HepG2 (cell line): ENCODE results near the gene EVI5. TPM values are rescaled to one million over a fixed set of nuclear protein-coding genes. Genes with fewer than 3 reads are reported as not detected.

Experiments used
- CBX5 ChIP-seq: sonication (generic); formaldehyde crosslinking; IDR thresholded peaks from 2 replicates; pipeline ENCODE4 v1.4.0; 2020; ENCODE audit warnings: missing genetic modification reagents, borderline replicate concordance
- HCFC1 ChIP-seq: fragments of 150-350 bp; IDR thresholded peaks from 2 replicates; pipeline ENCODE4 v1.6.1; 2014; ENCODE audit warnings: low read depth, low read length
- HNRNPL ChIP-seq: fragments of 200-400 bp; formaldehyde crosslinking; IDR thresholded peaks from 2 replicates; pipeline ENCODE4 v1.6.1; 2017; ENCODE audit warnings: mild to moderate bottlenecking, low read depth, low read length
- MEIS2 ChIP-seq: sonication (generic); formaldehyde crosslinking; IDR thresholded peaks from 2 replicates; pipeline ENCODE4 v1.9.0; 2021; ENCODE audit warnings: mild to moderate bottlenecking, missing genetic modification reagents
- NFIB ChIP-seq: sonication (generic); formaldehyde crosslinking; IDR thresholded peaks from 2 replicates; pipeline ENCODE4 v1.9.0; 2021; ENCODE audit warnings: missing genetic modification reagents, mild to moderate bottlenecking, borderline replicate concordance
- NR1H2 ChIP-seq: sonication (generic); formaldehyde crosslinking; IDR thresholded peaks from 2 replicates; pipeline ENCODE4 v1.8.1; 2022; ENCODE audit warnings: low read depth, missing genetic modification reagents, borderline replicate concordance
- SMARCC2 ChIP-seq: fragments of 450-650 bp; IDR thresholded peaks from 2 replicates; pipeline ENCODE4 v1.6.1; 2017; ENCODE audit warnings: antibody characterized with exemption, mild to moderate bottlenecking
- SNAI1 ChIP-seq: sonication (generic); formaldehyde crosslinking; IDR thresholded peaks from 2 replicates; pipeline ENCODE4 v1.5.0; 2020; ENCODE audit warnings: mild to moderate bottlenecking, missing genetic modification reagents, borderline replicate concordance
- TBX3 ChIP-seq: fragments of 450-650 bp; IDR thresholded peaks from 2 replicates; pipeline ENCODE4 v1.6.1; 2017; ENCODE audit warnings: antibody characterized with exemption, mild to moderate bottlenecking, inconsistent platforms, borderline replicate concordance
- TGIF2 ChIP-seq: IDR thresholded peaks from 2 replicates; pipeline ENCODE4 v1.6.1; 2016; ENCODE audit warnings: control low read depth, missing compliant biosample characterization
- U2AF2 ChIP-seq: fragments of 200-400 bp; formaldehyde crosslinking; IDR thresholded peaks from 2 replicates; pipeline ENCODE4 v1.6.1; 2017; ENCODE audit warnings: low read depth, mild to moderate bottlenecking, low read length
- ZFP1 ChIP-seq: IDR thresholded peaks from 2 replicates; pipeline ENCODE4 v1.6.1; 2016
- ZFP36L1 ChIP-seq: sonication (generic); formaldehyde crosslinking; IDR thresholded peaks from 2 replicates; pipeline ENCODE4 v1.8.0; 2022; ENCODE audit warnings: mild to moderate bottlenecking, missing genetic modification reagents, moderate library complexity
- ZFP90 ChIP-seq: sonication (generic); formaldehyde crosslinking; IDR thresholded peaks from 2 replicates; pipeline ENCODE4 v1.8.0; 2022; ENCODE audit warnings: missing genetic modification reagents, mild to moderate bottlenecking, inconsistent platforms, borderline replicate concordance
- ZFYVE20 ChIP-seq: sonication (generic); formaldehyde crosslinking; IDR thresholded peaks from 2 replicates; pipeline ENCODE4 v1.8.0; 2023; ENCODE audit warnings: low read depth, mild to moderate bottlenecking, moderate library complexity, missing genetic modification reagents, borderline replicate concordance
- ZNF44 ChIP-seq: sonication (generic); formaldehyde crosslinking; IDR thresholded peaks from 2 replicates; pipeline ENCODE4 v1.5.1; 2020; ENCODE audit warnings: mild to moderate bottlenecking, missing genetic modification reagents
- polyA plus RNA-seq, 8 experiments: library from polyadenylated mRNA; depleted of rRNA in 3 of 8; stranded (reverse) in 7 of 8; unstranded in 1 of 8; fragments of >200 nt; fragmentation: Illumina TruSeq in 4 of 8; extraction: Trizol in 4 of 8; gene quantifications; 2 replicates each; pipeline versions ENCODE4 v1.2.1 to v1.2.3, GENCODE V29; 2011 to 2016; ENCODE audit warnings: low read depth in 4 of 8, missing spikeins in 1 of 8, mixed read lengths in 1 of 8; ENCODE audit not compliant: insufficient read depth in 1 of 8
- total RNA-seq, 5 experiments: library from RNA; depleted of rRNA; stranded (reverse); fragments of >200 nt; fragmentation: Illumina TruSeq; extraction: Trizol; gene quantifications; 2 replicates each; pipeline ENCODE4 v1.2.3, GENCODE V29; 2016; ENCODE audit warnings: low read depth in 1 of 5
- TF ChIP-seq, protein P1 (sequence below): sonication (generic); formaldehyde crosslinking; IDR thresholded peaks from 2 replicates; pipeline ENCODE4 v1.5.0; 2020; ENCODE audit warnings: mild to moderate bottlenecking, missing genetic modification reagents, borderline replicate concordance
- TF ChIP-seq, protein P2 (sequence below): sonication (generic); formaldehyde crosslinking; IDR thresholded peaks from 2 replicates; pipeline ENCODE4 v1.5.0; 2020; ENCODE audit warnings: mild to moderate bottlenecking, missing genetic modification reagents, borderline replicate concordance

The EVI5 gene
- total and polyA plus RNA-seq, 2 of the 13 experiments (the other 11 are each of a cell fraction or from before 2014, with no cell fraction given): 4.0 to 12.6 TPM

DNA sequence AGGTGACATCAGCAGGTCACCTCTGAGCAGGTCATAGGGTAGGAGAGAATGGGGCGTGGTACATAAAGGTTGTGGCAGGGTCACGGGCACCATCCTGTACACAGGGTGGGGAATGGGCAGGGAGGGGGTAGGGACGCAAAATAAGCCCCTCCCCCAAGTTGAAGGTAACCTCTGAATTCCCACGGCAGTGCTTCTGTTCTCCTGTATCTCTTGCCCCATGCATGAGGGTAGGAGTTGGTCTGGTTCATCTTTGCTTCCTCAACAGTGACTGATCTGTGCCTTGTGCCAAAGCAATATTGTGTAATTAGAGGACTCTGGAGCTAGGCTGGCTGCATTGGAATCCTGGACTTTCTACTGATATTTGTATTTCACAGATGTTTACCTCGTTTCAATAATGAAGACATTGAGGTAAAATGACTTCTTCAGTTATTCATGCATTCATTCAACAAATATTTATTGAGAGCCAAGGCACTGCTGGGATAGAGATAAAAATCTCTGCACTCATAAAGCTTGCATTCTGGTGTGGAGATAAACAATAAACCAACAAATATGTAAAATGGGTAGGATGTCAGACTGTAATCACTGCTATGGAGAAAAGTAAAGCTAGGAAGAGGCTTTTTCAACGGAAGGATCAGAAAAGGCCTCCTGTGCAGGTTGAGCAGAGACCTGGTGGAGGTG is 279.8 kb downstream of the EVI5 start (continued):
- TF ChIP-seq, protein P1, sequence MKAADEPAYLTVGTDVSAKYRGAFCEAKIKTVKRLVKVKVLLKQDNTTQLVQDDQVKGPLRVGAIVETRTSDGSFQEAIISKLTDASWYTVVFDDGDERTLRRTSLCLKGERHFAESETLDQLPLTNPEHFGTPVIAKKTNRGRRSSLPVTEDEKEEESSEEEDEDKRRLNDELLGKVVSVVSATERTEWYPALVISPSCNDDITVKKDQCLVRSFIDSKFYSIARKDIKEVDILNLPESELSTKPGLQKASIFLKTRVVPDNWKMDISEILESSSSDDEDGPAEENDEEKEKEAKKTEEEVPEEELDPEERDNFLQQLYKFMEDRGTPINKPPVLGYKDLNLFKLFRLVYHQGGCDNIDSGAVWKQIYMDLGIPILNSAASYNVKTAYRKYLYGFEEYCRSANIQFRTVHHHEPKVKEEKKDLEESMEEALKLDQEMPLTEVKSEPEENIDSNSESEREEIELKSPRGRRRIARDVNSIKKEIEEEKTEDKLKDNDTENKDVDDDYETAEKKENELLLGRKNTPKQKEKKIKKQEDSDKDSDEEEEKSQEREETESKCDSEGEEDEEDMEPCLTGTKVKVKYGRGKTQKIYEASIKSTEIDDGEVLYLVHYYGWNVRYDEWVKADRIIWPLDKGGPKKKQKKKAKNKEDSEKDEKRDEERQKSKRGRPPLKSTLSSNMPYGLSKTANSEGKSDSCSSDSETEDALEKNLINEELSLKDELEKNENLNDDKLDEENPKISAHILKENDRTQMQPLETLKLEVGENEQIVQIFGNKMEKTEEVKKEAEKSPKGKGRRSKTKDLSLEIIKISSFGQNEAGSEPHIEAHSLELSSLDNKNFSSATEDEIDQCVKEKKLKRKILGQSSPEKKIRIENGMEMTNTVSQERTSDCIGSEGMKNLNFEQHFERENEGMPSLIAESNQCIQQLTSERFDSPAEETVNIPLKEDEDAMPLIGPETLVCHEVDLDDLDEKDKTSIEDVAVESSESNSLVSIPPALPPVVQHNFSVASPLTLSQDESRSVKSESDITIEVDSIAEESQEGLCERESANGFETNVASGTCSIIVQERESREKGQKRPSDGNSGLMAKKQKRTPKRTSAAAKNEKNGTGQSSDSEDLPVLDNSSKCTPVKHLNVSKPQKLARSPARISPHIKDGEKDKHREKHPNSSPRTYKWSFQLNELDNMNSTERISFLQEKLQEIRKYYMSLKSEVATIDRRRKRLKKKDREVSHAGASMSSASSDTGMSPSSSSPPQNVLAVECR (CRISPR knock-in tag): peak; percentile 36; the same call in 1 of the 2 replicates
- TF ChIP-seq ZFP1 (CRISPR knock-in tag) (no peak), HNRNPL (no peak), ZFYVE20 (CRISPR knock-in tag) (no peak), U2AF2 (no peak), SNAI1 (CRISPR knock-in tag) (no peak), ZFP90 (no peak), TBX3 (peak; percentile 27; the same call in 1 of the 2 replicates), HCFC1 (no peak), ZNF44 (CRISPR knock-in tag) (no peak), SMARCC2 (no peak), NR1H2 (CRISPR knock-in tag) (no peak), ZFP36L1 (CRISPR knock-in tag) (0 out of 2 replicates have a peak, but pooled peaks have one; percentile 14), MEIS2 (CRISPR knock-in tag) (no peak), CBX5 (CRISPR knock-in tag) (0 out of 2 replicates have a peak, but pooled peaks have one; percentile 44), NFIB (CRISPR knock-in tag) (no peak), TGIF2 (CRISPR knock-in tag) (0 out of 2 replicates have a peak, but pooled peaks have one; percentile 55)
- TF ChIP-seq, protein P2, sequence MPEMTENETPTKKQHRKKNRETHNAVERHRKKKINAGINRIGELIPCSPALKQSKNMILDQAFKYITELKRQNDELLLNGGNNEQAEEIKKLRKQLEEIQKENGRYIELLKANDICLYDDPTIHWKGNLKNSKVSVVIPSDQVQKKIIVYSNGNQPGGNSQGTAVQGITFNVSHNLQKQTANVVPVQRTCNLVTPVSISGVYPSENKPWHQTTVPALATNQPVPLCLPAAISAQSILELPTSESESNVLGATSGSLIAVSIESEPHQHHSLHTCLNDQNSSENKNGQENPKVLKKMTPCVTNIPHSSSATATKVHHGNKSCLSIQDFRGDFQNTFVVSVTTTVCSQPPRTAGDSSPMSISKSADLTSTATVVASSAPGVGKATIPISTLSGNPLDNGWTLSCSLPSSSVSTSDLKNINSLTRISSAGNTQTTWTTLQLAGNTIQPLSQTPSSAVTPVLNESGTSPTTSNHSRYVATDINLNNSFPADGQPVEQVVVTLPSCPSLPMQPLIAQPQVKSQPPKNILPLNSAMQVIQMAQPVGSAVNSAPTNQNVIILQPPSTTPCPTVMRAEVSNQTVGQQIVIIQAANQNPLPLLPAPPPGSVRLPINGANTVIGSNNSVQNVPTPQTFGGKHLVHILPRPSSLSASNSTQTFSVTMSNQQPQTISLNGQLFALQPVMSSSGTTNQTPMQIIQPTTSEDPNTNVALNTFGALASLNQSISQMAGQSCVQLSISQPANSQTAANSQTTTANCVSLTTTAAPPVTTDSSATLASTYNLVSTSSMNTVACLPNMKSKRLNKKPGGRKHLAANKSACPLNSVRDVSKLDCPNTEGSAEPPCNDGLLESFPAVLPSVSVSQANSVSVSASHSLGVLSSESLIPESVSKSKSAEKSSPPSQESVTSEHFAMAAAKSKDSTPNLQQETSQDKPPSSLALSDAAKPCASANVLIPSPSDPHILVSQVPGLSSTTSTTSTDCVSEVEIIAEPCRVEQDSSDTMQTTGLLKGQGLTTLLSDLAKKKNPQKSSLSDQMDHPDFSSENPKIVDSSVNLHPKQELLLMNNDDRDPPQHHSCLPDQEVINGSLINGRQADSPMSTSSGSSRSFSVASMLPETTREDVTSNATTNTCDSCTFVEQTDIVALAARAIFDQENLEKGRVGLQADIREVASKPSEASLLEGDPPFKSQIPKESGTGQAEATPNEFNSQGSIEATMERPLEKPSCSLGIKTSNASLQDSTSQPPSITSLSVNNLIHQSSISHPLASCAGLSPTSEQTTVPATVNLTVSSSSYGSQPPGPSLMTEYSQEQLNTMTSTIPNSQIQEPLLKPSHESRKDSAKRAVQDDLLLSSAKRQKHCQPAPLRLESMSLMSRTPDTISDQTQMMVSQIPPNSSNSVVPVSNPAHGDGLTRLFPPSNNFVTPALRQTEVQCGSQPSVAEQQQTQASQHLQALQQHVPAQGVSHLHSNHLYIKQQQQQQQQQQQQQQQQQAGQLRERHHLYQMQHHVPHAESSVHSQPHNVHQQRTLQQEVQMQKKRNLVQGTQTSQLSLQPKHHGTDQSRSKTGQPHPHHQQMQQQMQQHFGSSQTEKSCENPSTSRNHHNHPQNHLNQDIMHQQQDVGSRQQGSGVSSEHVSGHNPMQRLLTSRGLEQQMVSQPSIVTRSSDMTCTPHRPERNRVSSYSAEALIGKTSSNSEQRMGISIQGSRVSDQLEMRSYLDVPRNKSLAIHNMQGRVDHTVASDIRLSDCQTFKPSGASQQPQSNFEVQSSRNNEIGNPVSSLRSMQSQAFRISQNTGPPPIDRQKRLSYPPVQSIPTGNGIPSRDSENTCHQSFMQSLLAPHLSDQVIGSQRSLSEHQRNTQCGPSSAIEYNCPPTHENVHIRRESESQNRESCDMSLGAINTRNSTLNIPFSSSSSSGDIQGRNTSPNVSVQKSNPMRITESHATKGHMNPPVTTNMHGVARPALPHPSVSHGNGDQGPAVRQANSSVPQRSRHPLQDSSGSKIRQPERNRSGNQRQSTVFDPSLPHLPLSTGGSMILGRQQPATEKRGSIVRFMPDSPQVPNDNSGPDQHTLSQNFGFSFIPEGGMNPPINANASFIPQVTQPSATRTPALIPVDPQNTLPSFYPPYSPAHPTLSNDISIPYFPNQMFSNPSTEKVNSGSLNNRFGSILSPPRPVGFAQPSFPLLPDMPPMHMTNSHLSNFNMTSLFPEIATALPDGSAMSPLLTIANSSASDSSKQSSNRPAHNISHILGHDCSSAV: no peak
